Measurements from ENCODE around the gene RAB28. TPM values are rescaled to one million over a fixed set of nuclear protein-coding genes. Genes with fewer than 3 reads are reported as not detected.

The RAB28 gene
- total RNA-seq, 1 donor from 2014 or later = 16.2 TPM

DNA sequence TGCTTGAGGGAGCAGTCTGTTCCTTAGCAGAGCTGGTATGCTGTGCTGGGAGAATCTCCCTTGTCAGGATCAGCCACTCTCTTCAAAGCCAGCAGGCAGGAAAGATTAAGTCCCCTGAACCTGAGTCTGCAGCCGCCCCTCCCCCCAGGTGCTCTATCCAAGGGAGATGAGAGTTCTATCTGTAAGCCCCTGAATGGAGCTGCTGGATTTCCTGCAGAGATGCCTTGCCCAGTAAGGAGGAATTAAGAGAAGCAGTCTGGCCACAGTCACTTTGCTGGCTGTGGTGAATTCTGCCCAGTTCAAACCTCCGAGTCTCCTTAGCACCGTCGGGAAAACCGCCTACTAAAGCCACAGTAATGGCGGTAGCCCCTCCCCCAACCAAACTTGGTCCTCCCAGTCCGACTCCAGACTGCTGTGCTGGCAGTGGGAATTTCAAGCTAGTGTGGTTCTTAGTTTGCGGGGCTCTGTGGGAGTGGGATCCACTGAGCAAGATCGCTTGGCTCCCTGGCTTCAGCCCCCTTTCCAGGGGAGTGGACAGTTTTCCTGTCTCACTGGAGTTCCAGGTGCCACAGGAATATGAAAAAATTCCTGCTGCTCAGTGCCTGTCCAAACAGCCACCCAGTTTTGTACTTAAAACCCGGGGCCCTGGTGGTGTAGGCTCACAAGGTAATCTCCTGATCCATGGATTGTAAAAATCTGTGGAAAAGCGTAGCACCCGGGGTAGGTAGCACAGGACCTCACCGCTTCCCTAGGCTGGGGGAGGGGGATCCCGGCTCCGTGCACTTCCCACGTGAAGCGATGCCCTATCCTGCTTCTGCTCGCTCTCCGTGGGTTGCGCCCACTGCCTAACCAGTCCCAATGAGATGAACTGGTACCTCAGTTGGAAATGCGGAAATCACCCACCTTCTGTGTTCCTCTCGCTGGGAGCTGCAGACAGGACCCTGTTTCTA lies 38.0 kb downstream of the RAB28 start:
- TF ChIP-seq, protein P1, sequence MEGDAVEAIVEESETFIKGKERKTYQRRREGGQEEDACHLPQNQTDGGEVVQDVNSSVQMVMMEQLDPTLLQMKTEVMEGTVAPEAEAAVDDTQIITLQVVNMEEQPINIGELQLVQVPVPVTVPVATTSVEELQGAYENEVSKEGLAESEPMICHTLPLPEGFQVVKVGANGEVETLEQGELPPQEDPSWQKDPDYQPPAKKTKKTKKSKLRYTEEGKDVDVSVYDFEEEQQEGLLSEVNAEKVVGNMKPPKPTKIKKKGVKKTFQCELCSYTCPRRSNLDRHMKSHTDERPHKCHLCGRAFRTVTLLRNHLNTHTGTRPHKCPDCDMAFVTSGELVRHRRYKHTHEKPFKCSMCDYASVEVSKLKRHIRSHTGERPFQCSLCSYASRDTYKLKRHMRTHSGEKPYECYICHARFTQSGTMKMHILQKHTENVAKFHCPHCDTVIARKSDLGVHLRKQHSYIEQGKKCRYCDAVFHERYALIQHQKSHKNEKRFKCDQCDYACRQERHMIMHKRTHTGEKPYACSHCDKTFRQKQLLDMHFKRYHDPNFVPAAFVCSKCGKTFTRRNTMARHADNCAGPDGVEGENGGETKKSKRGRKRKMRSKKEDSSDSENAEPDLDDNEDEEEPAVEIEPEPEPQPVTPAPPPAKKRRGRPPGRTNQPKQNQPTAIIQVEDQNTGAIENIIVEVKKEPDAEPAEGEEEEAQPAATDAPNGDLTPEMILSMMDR (IDR thresholded peaks at IDR 0.05) = no peak
- no peak overlapping the region for H3K4me3 Mint-ChIP-seq (ENCODE audit: unreplicated experiment)
- H3K27ac Mint-ChIP-seq (ENCODE audit: unreplicated experiment) = no peak overlapping the region

DNA sequence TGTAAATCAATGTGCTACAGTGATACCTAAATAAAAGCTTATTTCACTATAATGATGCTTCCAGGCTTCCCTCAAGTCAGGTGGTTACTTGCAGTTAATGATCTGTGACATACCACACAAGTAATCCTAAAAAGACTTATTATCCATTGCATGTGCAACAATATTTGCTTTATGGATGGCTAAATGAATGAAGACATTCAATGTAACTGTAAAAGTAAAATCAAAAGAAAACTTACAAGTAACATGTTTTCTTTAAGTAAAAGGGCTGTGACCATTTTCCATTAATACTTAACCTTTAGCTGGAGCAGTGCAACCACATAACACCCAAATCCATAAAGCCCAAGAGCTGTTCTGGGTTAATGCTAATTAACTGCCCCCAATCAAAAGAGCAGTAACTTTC lies 42.6 kb downstream of the RAB28 start:
- H3K4me3 Mint-ChIP-seq (ENCODE audit: unreplicated experiment) = no peak overlapping the region
- DNase-seq (ENCODE audit: extremely low spot score, unreplicated experiment) = no peak
- peaks cover 15% of the 10 kb centered on the region for H3K36me3 Mint-ChIP-seq (ENCODE audit: unreplicated experiment)
- peaks cover 6% of the 10 kb centered on the region for H3K4me1 Mint-ChIP-seq (ENCODE audit: unreplicated experiment)
- peaks cover 13% of the 10 kb centered on the region for H3K9me3 Mint-ChIP-seq (ENCODE audit: unreplicated experiment)
- TF ChIP-seq, protein P1 (IDR thresholded peaks at IDR 0.05) = no peak
- no peaks in the 10 kb centered on the region for H3K27me3 Mint-ChIP-seq (ENCODE audit: unreplicated experiment)
- H3K27ac Mint-ChIP-seq (ENCODE audit: unreplicated experiment) = no peak overlapping the region

More for the DNA sequence above, 38.0 kb downstream of the RAB28 start:
- Mint-ChIP-seq H3K27me3 (ENCODE audit: unreplicated experiment) (no peaks in the 10 kb centered on the region), H3K4me1 (ENCODE audit: unreplicated experiment) (peaks cover 6% of the 10 kb centered on the region), H3K9me3 (ENCODE audit: unreplicated experiment) (no peaks in the 10 kb centered on the region), H3K36me3 (ENCODE audit: unreplicated experiment) (peaks cover 11% of the 10 kb centered on the region)
- no peak for DNase-seq (ENCODE audit: extremely low spot score, unreplicated experiment)

DNA sequence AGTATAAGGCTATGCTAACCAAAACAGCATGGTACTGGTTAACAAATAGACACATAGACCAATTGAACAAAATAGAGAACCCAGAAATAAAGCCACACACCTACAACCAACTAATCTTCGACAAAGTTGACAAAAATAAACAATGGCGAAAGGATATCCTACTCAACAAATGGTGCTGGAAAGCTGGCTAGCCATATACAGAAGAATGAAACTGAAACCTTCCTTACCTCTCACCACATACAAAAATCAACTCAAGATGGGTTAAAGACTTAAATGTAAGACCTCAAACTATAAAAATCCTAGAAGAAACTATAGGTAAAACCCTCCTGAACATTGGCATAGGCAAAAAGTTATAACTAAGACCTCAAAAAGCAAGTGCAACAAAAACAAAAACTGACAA lies 47.2 kb downstream of the RAB28 start:
- Mint-ChIP-seq H3K4me3 (ENCODE audit: unreplicated experiment) (no peak overlapping the region), H3K27me3 (ENCODE audit: unreplicated experiment) (no peaks in the 10 kb centered on the region), H3K9me3 (ENCODE audit: unreplicated experiment) (peaks cover 28% of the 10 kb centered on the region), H3K4me1 (ENCODE audit: unreplicated experiment) (peaks cover 25% of the 10 kb centered on the region), H3K27ac (ENCODE audit: unreplicated experiment) (no peak overlapping the region), H3K36me3 (ENCODE audit: unreplicated experiment) (peaks cover 11% of the 10 kb centered on the region)
- TF ChIP-seq, protein P1 (IDR thresholded peaks at IDR 0.05) = no peak
- no peak for DNase-seq (ENCODE audit: extremely low spot score, unreplicated experiment)

DNA sequence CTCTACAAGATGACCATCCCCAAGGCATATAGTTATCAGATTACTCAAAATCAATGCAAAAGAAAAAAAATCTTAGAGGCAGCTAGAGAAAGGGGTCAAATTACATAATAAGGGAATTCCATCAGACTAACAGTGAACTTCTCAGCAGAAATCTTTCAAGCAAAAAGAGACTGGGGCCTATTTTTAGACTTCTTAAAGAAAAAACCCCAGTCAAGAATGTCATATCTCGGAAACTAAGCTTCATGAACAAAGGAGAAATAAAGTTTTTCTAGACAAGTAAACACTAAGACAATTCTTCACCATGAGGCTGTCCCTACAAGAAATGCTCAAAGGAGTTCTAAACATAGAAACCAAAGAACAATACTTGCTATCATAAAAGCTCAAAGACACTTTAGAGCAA lies 51.7 kb downstream of the RAB28 start:
- Mint-ChIP-seq H3K36me3 (ENCODE audit: unreplicated experiment) (peaks cover 11% of the 10 kb centered on the region), H3K27me3 (ENCODE audit: unreplicated experiment) (no peaks in the 10 kb centered on the region), H3K9me3 (ENCODE audit: unreplicated experiment) (peaks cover 23% of the 10 kb centered on the region), H3K27ac (ENCODE audit: unreplicated experiment) (peak overlapping the region; percentile 29), H3K4me1 (ENCODE audit: unreplicated experiment) (peaks cover 29% of the 10 kb centered on the region), H3K4me3 (ENCODE audit: unreplicated experiment) (no peak overlapping the region)
- DNase-seq (ENCODE audit: extremely low spot score, unreplicated experiment) = no peak
- TF ChIP-seq, protein P1 (IDR thresholded peaks at IDR 0.05) = no peak

DNA sequence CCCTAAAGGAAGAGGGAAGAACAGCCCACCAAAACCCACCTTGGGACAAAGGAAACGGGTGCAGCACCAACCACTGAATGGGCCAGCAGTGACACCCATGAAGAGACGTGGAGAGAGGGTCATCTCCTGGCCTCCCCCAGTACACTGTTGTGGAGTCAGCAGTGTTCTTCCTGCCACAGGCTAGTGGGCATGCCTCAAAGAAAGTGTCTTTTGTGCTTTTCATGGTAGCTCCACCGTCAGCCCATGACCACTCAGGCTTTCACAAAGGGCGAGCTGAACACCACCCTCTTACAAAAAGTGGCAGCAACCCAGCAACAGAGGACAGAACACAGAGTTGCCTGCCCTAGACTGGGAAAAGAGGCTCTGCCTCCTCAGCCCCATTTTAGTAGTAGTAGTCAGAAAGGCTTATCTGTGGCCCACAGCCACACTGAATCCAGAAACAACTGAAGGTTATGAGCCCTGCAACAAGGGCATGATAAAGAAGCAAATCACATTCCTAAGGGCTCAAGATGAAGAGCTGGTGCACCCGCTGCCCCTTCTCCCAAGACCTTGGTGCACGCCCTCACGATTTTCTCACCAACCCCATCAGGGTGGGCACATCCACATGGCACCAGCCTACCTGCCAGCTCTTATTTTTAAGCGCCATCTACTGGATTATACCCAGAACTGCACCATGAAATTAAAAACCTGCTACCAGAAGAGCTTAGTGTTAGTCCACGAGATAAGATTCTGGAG lies 53.1 kb downstream of the RAB28 start:
- no peak overlapping the region for H3K27ac Mint-ChIP-seq (ENCODE audit: unreplicated experiment)
- H3K27me3 Mint-ChIP-seq (ENCODE audit: unreplicated experiment) = no peaks in the 10 kb centered on the region
- DNase-seq (ENCODE audit: extremely low spot score, unreplicated experiment) = no peak
- peaks cover 9% of the 10 kb centered on the region for H3K36me3 Mint-ChIP-seq (ENCODE audit: unreplicated experiment)
- peaks cover 28% of the 10 kb centered on the region for H3K4me1 Mint-ChIP-seq (ENCODE audit: unreplicated experiment)
- TF ChIP-seq, protein P1 (IDR thresholded peaks at IDR 0.05) = peak; percentile 11
- no peak overlapping the region for H3K4me3 Mint-ChIP-seq (ENCODE audit: unreplicated experiment)
- peaks cover 10% of the 10 kb centered on the region for H3K9me3 Mint-ChIP-seq (ENCODE audit: unreplicated experiment)

All from osteocyte (in vitro differentiated cells).